GM12891 (cell line): ENCODE results near the gene PBRM1.

ENCODE experiments used
- POLR2A ChIP-seq: IDR thresholded peaks from 2 replicates; pipeline ENCODE4 v1.6.1; 2011; ENCODE audit warnings: low read depth, low read length, control low read depth
- POLR2AphosphoS5 ChIP-seq: IDR thresholded peaks from 2 replicates; pipeline ENCODE4 v1.6.1; 2011; ENCODE audit warnings: low read depth, low read length, control low read depth

- no peak for TF ChIP-seq POLR2AphosphoS5
- TF ChIP-seq POLR2A, result no peak
These were observed 180.7 kb downstream of the PBRM1 start for GRCh38 chr3:52504977-52505376.
